Fibroblast of villous mesenchyme (primary cell): ENCODE measurements around the gene C20orf202. TPM values are rescaled to one million over a fixed set of nuclear protein-coding genes. Genes with fewer than 3 reads are reported as not detected.

Source experiments
- DNase-seq: peaks from one replicate; pipeline ENCODE4 v3.0.0-alpha.2; 2010; ENCODE audit warnings: low read depth
- H3K4me3 ChIP-seq: 2 replicates; pipeline ENCODE4 v1.5.1; 2011; ENCODE audit warnings: low read depth, mild to moderate bottlenecking, low read length
- CTCF ChIP-seq: IDR thresholded peaks from 2 replicates; pipeline ENCODE4 v1.5.1; 2012; ENCODE audit warnings: low read depth, mild to moderate bottlenecking, low read length; ENCODE audit not compliant: insufficient read depth
- total RNA-seq: library from RNA; depleted of rRNA; stranded (reverse); fragments of >200 nt; gene quantifications from 2 replicates; pipeline ENCODE4 v1.2.3, GENCODE V29; 2012

Gene C20orf202
- total RNA-seq, 1 donor: under 0.01 TPM

- DNase-seq: no peak
- no peak overlapping the region for H3K4me3 ChIP-seq
- no peak for TF ChIP-seq CTCF
Measured at GRCh38 chr20:1205802-1206201, 2.5 kb downstream of the C20orf202 start.

- no peak for TF ChIP-seq CTCF
- H3K4me3 ChIP-seq: no peak overlapping the region
- DNase-seq: peak; percentile 20
Measured at GRCh38 chr20:1206366-1207148, 3.3 kb downstream of the C20orf202 start.

- no peak for TF ChIP-seq CTCF
- no peak for DNase-seq
- H3K4me3 ChIP-seq: no peak overlapping the region
Measured at GRCh38 chr20:1207293-1207878, 4.1 kb downstream of the C20orf202 start.

- no peak overlapping the region for H3K4me3 ChIP-seq
- TF ChIP-seq CTCF: peak; percentile 59
- DNase-seq: peak; percentile 30
Measured at GRCh38 chr20:1209447-1210387, 6.5 kb downstream of the C20orf202 start.

- no peak overlapping the region for H3K4me3 ChIP-seq
- TF ChIP-seq CTCF: no peak
- peak; percentile 23 for DNase-seq
Measured at GRCh38 chr20:1210501-1210900, 7.2 kb downstream of the C20orf202 start.

GRCh38 chr20:1212023-1212422 is 8.8 kb downstream of the C20orf202 start:
- TF ChIP-seq CTCF: no peak
- no peak for DNase-seq
- no peak overlapping the region for H3K4me3 ChIP-seq
